ENCODE data around the gene KBTBD8. TPM values are rescaled to one million over a fixed set of nuclear protein-coding genes. Genes with fewer than 3 reads are reported as not detected.

The KBTBD8 gene
- total RNA-seq, 1 donor from 2014 or later: 1.6 TPM

GRCh38 chr3:66997560-66998112, 471 bp upstream of the KBTBD8 start:
- Histone ChIP-seq H3K4me3 (ENCODE audit: low read depth, low read length) (peak overlapping the region; percentile 96), H3K27me3 (ENCODE audit: control insufficient read depth, insufficient read depth, low read length) (no peaks in the 10 kb centered on the region), H3K36me3 (ENCODE audit: control insufficient read depth, insufficient read depth, low read length) (no peaks in the 10 kb centered on the region)
- TF ChIP-seq CTCF (IDR thresholded peaks at IDR 0.05; ENCODE audit: insufficient read depth, low read length, severe bottlenecking): no peak
- no peak for DNase-seq (ENCODE audit: low read depth)
- FAIRE-seq: no peak

- peak; percentile 24 for DNase-seq (ENCODE audit: low read depth)
- no peaks in the 10 kb centered on the region for H3K36me3 ChIP-seq (ENCODE audit: control insufficient read depth, insufficient read depth, low read length)
- TF ChIP-seq CTCF (IDR thresholded peaks at IDR 0.05; ENCODE audit: insufficient read depth, low read length, severe bottlenecking): no peak
- H3K27me3 ChIP-seq (ENCODE audit: control insufficient read depth, insufficient read depth, low read length): no peaks in the 10 kb centered on the region
- H3K4me3 ChIP-seq (ENCODE audit: low read depth, low read length): peak overlapping the region; percentile 96
- peak; percentile 50 for FAIRE-seq
Observed at GRCh38 chr3:66998904-66999235, 763 bp downstream of the KBTBD8 start.

- FAIRE-seq: no peak
- no peaks in the 10 kb centered on the region for H3K36me3 ChIP-seq (ENCODE audit: control insufficient read depth, insufficient read depth, low read length)
- no peaks in the 10 kb centered on the region for H3K27me3 ChIP-seq (ENCODE audit: control insufficient read depth, insufficient read depth, low read length)
- no peak for TF ChIP-seq CTCF (IDR thresholded peaks at IDR 0.05; ENCODE audit: insufficient read depth, low read length, severe bottlenecking)
- DNase-seq (ENCODE audit: low read depth): peak; percentile 94
- no peak overlapping the region for H3K4me3 ChIP-seq (ENCODE audit: low read depth, low read length)
Observed at GRCh38 chr3:67000009-67000408, 1.9 kb downstream of the KBTBD8 start.

GRCh38 chr3:67001086-67001861, 3.2 kb downstream of the KBTBD8 start:
- H3K36me3 ChIP-seq (ENCODE audit: control insufficient read depth, insufficient read depth, low read length): no peaks in the 10 kb centered on the region
- no peak overlapping the region for H3K4me3 ChIP-seq (ENCODE audit: low read depth, low read length)
- TF ChIP-seq CTCF (IDR thresholded peaks at IDR 0.05; ENCODE audit: insufficient read depth, low read length, severe bottlenecking): no peak
- FAIRE-seq: no peak
- H3K27me3 ChIP-seq (ENCODE audit: control insufficient read depth, insufficient read depth, low read length): no peaks in the 10 kb centered on the region
- DNase-seq (ENCODE audit: low read depth): no peak

GRCh38 chr3:67005974-67006373, 7.9 kb downstream of the KBTBD8 start:
- TF ChIP-seq CTCF (IDR thresholded peaks at IDR 0.05; ENCODE audit: insufficient read depth, low read length, severe bottlenecking): no peak
- no peak for FAIRE-seq
- DNase-seq (ENCODE audit: low read depth): no peak
- H3K27me3 ChIP-seq (ENCODE audit: control insufficient read depth, insufficient read depth, low read length): no peaks in the 10 kb centered on the region
- H3K36me3 ChIP-seq (ENCODE audit: control insufficient read depth, insufficient read depth, low read length): no peaks in the 10 kb centered on the region
- H3K4me3 ChIP-seq (ENCODE audit: low read depth, low read length): no peak overlapping the region

All from bronchial epithelial cell (primary cell).